Stimulated activated naive CD8-positive, alpha-beta T cell treated with anti-CD3 and anti-CD28 coated beads, Interleukin-15, Interleukin-2, amounts not matched to agents 100 ng/mL and 50 ng/mL, for 24 hours (primary cell): ENCODE data around the gene OBSL1.

Source experiments
- H3K27ac Mint-ChIP-seq: one replicate; pipeline ENCODE4 v1.8.0; 2021; ENCODE audit warnings: mild to moderate bottlenecking, mixed read lengths
- H3K27me3 Mint-ChIP-seq: one replicate; pipeline ENCODE4 v1.8.0; 2021; ENCODE audit warnings: mixed read lengths
- H3K36me3 Mint-ChIP-seq: one replicate; pipeline ENCODE4 v1.8.0; 2021; ENCODE audit warnings: low read depth, mixed read lengths
- H3K4me1 Mint-ChIP-seq: one replicate; pipeline ENCODE4 v1.8.0; 2021; ENCODE audit warnings: low read depth, mixed read lengths
- H3K4me3 Mint-ChIP-seq: one replicate; pipeline ENCODE4 v1.8.0; 2021; ENCODE audit warnings: mild to moderate bottlenecking, mixed read lengths
- H3K9me3 Mint-ChIP-seq: one replicate; pipeline ENCODE4 v1.8.0; 2021; ENCODE audit warnings: mixed read lengths

The OBSL1 gene

DNA sequence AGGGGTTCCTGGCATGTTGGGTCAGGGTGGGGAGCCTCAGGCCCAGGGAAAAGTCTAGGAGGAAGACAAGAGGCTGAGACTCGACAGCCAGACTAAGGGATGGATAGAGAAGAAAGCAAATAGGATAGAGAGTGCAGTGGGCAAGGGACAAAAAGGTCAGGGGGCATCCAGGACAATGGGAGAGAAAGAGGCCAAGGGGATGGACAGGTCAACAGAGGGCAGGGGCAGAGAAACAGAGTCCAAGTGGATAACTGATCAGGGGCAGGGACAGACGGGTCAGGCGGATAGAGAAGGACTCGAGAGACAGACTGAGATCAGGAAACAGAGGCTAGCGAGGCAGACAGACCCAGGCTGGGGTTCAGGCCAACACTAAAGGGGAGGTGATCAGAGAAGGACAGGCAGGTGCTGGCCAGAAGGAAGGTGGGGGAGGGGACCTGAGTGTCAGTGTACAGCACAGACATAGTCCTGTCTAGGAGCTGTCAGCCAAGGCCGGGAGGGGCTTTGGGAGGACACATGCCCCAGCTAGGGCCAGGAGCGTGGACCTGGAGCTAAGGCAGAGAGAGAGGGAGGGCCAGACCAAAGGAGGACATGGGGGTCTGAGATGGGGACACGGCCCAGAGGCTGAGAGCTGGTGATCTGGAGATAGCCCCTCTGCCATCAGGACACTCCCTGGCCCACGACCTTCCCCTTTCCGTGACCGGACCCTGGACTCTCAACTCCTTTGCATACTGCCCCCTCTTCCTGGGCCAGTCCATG, 44.8 kb downstream of the OBSL1 start:
- no peaks in the 10 kb centered on the region for H3K9me3 Mint-ChIP-seq
- peaks cover 70% of the 10 kb centered on the region for H3K27me3 Mint-ChIP-seq
- no peak overlapping the region for H3K27ac Mint-ChIP-seq

GRCh38 chr2:219525533-219526232, 45.7 kb downstream of the OBSL1 start:
- no peaks in the 10 kb centered on the region for H3K9me3 Mint-ChIP-seq
- no peak overlapping the region for H3K27ac Mint-ChIP-seq
- H3K4me1 Mint-ChIP-seq, result peaks cover 17% of the 10 kb centered on the region
- H3K4me3 Mint-ChIP-seq, result no peak overlapping the region
- H3K27me3 Mint-ChIP-seq, result peaks cover 74% of the 10 kb centered on the region
- H3K36me3 Mint-ChIP-seq, result no peaks in the 10 kb centered on the region

More for the DNA sequence above, 44.8 kb downstream of the OBSL1 start:
- H3K4me1 Mint-ChIP-seq, result peaks cover 13% of the 10 kb centered on the region
- H3K36me3 Mint-ChIP-seq, result no peaks in the 10 kb centered on the region
- H3K4me3 Mint-ChIP-seq, result no peak overlapping the region

- H3K4me1 Mint-ChIP-seq, result peaks cover 17% of the 10 kb centered on the region
- no peak overlapping the region for H3K27ac Mint-ChIP-seq
- no peaks in the 10 kb centered on the region for H3K36me3 Mint-ChIP-seq
- no peak overlapping the region for H3K4me3 Mint-ChIP-seq
- H3K27me3 Mint-ChIP-seq, result peaks cover 73% of the 10 kb centered on the region
- H3K9me3 Mint-ChIP-seq, result no peaks in the 10 kb centered on the region
Observed at GRCh38 chr2:219524817-219525216, 46.5 kb downstream of the OBSL1 start.

DNA sequence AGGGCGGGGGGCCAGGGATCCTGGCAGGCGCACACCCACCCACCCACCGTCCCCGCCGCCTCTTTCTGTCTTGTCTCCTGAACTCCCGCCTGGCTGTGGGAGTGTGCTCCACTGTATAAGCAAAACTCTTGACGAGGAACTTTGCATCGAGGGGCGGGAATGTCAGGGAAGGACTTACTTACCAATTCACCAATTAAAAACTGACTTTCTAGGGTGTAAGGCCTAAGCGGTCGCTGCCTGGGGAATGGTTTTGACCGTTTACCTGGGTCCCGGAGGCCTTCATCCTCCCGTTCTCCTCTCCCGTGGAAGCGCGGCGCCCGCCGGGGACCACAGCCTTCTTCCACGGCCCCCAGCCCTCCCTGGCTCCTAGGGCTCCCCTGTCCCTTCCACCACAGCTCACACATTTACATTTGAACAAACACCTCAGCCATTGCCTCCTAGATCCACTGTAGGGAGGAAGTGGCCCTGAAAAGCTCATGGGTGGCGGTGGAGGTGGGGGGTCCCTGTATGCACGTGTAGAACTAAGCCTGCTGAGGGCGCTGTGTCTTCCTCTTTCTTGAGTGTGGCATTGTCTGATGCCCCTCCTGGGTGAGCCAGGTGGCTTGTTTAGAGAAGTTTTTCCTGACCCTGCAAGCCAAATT, 48.2 kb downstream of the OBSL1 start:
- Mint-ChIP-seq H3K27ac (no peak overlapping the region), H3K4me3 (peak overlapping the region; percentile 35), H3K9me3 (no peaks in the 10 kb centered on the region), H3K27me3 (peaks cover 69% of the 10 kb centered on the region), H3K4me1 (peaks cover 17% of the 10 kb centered on the region), H3K36me3 (no peaks in the 10 kb centered on the region)

DNA sequence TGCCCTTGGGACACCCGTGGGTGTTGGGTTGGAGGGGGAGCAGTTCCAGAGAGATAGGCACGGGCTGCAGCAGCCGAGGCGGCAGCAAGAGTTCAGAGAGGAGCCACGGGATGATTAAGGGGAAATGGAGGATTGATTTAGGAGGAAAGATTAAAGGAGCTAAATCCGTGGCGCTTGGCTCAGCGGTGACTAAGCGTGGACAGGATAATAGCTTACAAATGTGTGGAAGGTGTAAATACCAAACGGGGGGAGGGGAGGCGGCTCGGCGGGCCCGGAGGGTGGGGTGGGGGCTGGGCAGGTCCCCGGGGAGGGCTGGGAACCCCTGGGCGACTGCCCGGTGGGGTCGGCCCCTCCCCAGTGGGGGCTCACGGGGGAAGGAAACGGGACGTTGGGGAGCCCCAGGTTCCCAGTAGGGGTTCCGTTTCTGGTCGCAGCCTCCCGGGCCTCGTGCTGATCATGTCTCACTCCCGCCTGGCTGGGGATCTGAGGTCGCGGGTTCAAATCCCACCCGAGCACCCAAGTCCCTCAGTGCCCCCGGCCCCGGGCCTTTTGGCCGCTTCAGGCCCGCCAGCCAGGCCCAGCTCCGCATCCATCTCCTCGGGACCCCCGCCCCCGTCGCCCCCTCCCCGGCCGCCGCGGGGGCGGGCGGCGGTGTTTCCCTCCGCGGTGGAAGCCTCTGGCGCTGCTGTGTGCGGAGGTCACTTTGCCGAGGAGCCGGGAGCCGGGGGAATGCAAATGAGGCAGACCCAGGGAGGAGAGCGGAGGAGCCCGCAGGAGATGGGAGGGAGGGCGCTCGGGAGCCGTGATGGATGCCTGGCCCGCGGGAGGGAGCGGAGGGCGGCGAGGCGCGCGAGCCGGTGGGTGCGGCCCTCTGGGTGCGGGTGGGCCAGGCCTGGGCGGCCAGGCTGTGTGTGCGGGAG, 49.0 kb downstream of the OBSL1 start:
- H3K27me3 Mint-ChIP-seq, result peaks cover 72% of the 10 kb centered on the region
- no peaks in the 10 kb centered on the region for H3K36me3 Mint-ChIP-seq
- no peaks in the 10 kb centered on the region for H3K9me3 Mint-ChIP-seq
- H3K27ac Mint-ChIP-seq, result no peak overlapping the region
- H3K4me3 Mint-ChIP-seq, result no peak overlapping the region
- peaks cover 17% of the 10 kb centered on the region for H3K4me1 Mint-ChIP-seq

- H3K27ac Mint-ChIP-seq, result no peak overlapping the region
- peaks cover 79% of the 10 kb centered on the region for H3K27me3 Mint-ChIP-seq
- H3K4me1 Mint-ChIP-seq, result peaks cover 17% of the 10 kb centered on the region
- H3K36me3 Mint-ChIP-seq, result no peaks in the 10 kb centered on the region
- no peaks in the 10 kb centered on the region for H3K9me3 Mint-ChIP-seq
- H3K4me3 Mint-ChIP-seq, result no peak overlapping the region
Observed at GRCh38 chr2:219521066-219521880, 50.1 kb downstream of the OBSL1 start.

- H3K4me1 Mint-ChIP-seq, result peaks cover 17% of the 10 kb centered on the region
- H3K9me3 Mint-ChIP-seq, result no peaks in the 10 kb centered on the region
- no peaks in the 10 kb centered on the region for H3K36me3 Mint-ChIP-seq
- peaks cover 79% of the 10 kb centered on the region for H3K27me3 Mint-ChIP-seq
- H3K4me3 Mint-ChIP-seq, result no peak overlapping the region
- H3K27ac Mint-ChIP-seq, result no peak overlapping the region
Observed at GRCh38 chr2:219520079-219520478, 51.3 kb downstream of the OBSL1 start.

GRCh38 chr2:219519526-219519916, 51.8 kb downstream of the OBSL1 start:
- H3K4me1 Mint-ChIP-seq, result peaks cover 17% of the 10 kb centered on the region
- H3K4me3 Mint-ChIP-seq, result no peak overlapping the region
- H3K27ac Mint-ChIP-seq, result no peak overlapping the region

DNA sequence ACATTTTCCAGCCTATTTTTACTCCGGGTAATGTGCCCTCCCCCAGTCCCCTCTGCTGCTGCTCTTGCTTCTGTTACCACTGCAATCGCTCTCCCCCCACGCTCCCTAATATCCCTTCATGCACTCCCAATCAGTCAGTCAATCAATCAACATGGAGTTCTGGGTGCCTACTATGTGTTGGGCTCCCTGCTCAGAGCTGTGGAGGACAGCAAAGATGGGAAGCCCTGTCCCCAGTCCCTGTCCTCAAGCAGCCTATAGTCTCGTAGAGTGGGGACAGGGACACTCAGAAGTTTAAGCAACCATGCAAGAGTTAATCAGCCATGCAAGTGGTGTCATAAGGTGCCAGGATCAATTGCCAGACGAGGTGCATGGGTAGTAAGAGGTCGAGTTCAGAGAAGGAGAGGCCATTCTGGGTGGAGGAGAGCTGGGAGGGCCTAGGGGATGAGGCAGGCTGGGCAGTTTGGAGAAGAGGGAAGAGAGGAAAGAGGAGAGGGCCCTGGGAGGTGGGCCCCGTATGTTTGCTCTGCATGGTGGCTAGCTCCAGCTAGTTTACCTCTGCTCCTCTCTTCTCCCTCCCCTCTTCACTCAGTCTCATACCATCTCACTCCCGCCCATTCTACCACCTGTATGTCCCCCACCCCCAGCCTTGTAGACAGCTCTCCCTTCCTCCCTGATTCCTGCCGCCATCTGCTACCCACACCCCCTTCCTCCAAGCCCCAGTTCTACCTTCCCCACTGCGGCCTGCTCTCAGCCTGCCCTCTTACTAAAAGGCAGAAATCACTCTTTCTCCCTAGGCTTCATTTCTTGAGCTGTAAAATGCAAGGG, 53.2 kb downstream of the OBSL1 start:
- H3K27me3 Mint-ChIP-seq, result peaks cover 74% of the 10 kb centered on the region
- no peaks in the 10 kb centered on the region for H3K36me3 Mint-ChIP-seq
- H3K4me3 Mint-ChIP-seq, result no peak overlapping the region
- H3K9me3 Mint-ChIP-seq, result no peaks in the 10 kb centered on the region
- peaks cover 17% of the 10 kb centered on the region for H3K4me1 Mint-ChIP-seq
- no peak overlapping the region for H3K27ac Mint-ChIP-seq

More at GRCh38 chr2:219519526-219519916, 51.8 kb downstream of the OBSL1 start:
- peaks cover 75% of the 10 kb centered on the region for H3K27me3 Mint-ChIP-seq
- H3K36me3 Mint-ChIP-seq, result no peaks in the 10 kb centered on the region
- no peaks in the 10 kb centered on the region for H3K9me3 Mint-ChIP-seq

DNA sequence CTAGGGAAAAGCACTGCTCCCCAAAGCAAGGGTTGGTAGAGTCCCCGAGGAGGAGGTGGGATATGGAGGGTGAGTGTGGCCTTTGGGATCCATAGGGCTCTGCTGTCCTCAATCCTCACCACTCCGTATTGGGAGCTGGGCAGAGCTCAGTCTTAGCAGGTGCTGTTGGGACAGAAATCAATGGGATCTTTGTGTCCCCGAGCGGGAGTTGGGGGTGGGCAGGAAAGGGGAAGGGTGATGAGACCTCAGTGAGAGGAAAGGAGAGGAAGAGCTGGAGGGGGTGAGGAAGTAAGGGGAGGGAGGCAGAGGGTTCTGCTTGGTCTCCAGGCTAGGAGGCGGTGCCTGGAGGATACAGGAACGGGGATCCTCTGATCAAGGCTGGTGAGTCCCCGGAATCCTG, 54.5 kb downstream of the OBSL1 start:
- peaks cover 76% of the 10 kb centered on the region for H3K27me3 Mint-ChIP-seq
- H3K4me1 Mint-ChIP-seq, result peaks cover 12% of the 10 kb centered on the region
- H3K36me3 Mint-ChIP-seq, result no peaks in the 10 kb centered on the region
- no peaks in the 10 kb centered on the region for H3K9me3 Mint-ChIP-seq
- H3K27ac Mint-ChIP-seq, result no peak overlapping the region
- no peak overlapping the region for H3K4me3 Mint-ChIP-seq

DNA sequence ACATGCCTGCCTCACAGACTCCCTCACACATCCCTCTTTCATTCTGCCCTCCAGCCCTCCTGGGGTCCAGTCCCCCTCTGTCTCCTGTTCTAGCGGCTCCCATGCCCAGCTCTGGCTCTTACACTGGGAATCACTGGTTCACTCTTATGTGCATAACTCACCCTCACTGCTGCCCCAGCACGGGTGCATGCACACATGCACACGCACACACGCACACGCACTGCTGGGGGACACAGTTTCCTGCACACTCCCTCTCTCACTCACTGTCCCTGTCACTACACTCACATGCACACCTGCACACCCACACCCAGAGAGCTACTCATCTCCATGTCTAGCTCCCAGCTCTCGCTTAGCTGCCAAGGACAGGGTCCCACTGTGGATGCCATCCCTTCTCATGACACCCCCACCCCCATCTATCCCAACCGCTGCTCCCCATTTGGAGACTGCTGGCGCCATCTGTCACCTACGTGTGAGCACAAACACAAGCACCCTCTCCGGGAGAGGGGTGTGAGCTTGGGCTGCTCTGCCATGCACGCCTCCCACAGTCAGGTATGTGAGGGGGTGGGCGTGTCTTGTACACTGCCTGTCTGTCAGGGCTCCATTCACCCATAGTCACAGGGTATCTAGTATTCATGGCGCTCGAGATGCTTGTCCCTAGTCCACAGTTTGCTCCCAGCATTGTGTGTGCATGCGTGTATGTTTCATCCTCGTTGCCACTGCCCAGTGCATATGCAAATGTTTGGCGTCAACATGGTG, 55.3 kb downstream of the OBSL1 start:
- Mint-ChIP-seq H3K36me3 (no peaks in the 10 kb centered on the region), H3K4me1 (peaks cover 5% of the 10 kb centered on the region), H3K27me3 (peaks cover 72% of the 10 kb centered on the region), H3K9me3 (no peaks in the 10 kb centered on the region), H3K4me3 (no peak overlapping the region), H3K27ac (no peak overlapping the region)

- Mint-ChIP-seq H3K4me1 (peaks cover 9% of the 10 kb centered on the region), H3K36me3 (no peaks in the 10 kb centered on the region), H3K9me3 (no peaks in the 10 kb centered on the region), H3K27me3 (peaks cover 75% of the 10 kb centered on the region), H3K27ac (no peak overlapping the region), H3K4me3 (no peak overlapping the region)
Observed at GRCh38 chr2:219514836-219515235, 56.5 kb downstream of the OBSL1 start.
